Keratinocyte (primary cell): Measurements from ENCODE around the gene FLNC. TPM values are rescaled to one million over a fixed set of nuclear protein-coding genes. Genes with fewer than 3 reads are reported as not detected.

ENCODE experiments used
- DNase-seq: peaks from one replicate; pipeline ENCODE4 v3.0.0-alpha.2; 2011; ENCODE audit warnings: low read depth, missing footprints, low spot score
- FAIRE-seq: peaks from 2 replicates; lab custom pipeline; 2011; peaks lifted over from hg19 to GRCh38; lab: Jason Lieb, UNC
- H2AFZ ChIP-seq: 2 replicates; pipeline ENCODE4 v1.6.0; 2012; ENCODE audit warnings: low read length, control low read depth, inconsistent platforms; ENCODE audit not compliant: control insufficient read depth
- H3K27ac ChIP-seq: 2 replicates; pipeline ENCODE4 v1.5.1; 2011; ENCODE audit warnings: low read length; ENCODE audit not compliant: control insufficient read depth, insufficient read depth
- H3K27me3 ChIP-seq: 3 replicates; pipeline ENCODE4 v1.6.0; 2011; ENCODE audit warnings: low read length; ENCODE audit not compliant: control insufficient read depth, insufficient read depth; ENCODE audit errors: extremely low read depth
- H3K36me3 ChIP-seq, 2 experiments: 2 replicates in 1 of 2; 3 replicates in 1 of 2; pipeline ENCODE4 v1.5.1; 2011; ENCODE audit warnings: low read length in 2 of 2, mild to moderate bottlenecking in 1 of 2; ENCODE audit not compliant: control insufficient read depth in 2 of 2, insufficient read depth in 2 of 2; ENCODE audit errors: extremely low read depth in 1 of 2
- H3K4me1 ChIP-seq: 3 replicates; pipeline ENCODE4 v1.5.1; 2011; ENCODE audit warnings: low read length; ENCODE audit not compliant: control insufficient read depth, insufficient read depth; ENCODE audit errors: extremely low read depth
- H3K4me2 ChIP-seq: 3 replicates; pipeline ENCODE4 v1.6.0; 2011; ENCODE audit warnings: low read depth, low read length; ENCODE audit not compliant: control insufficient read depth, insufficient read depth; ENCODE audit errors: extremely low read depth
- H3K4me3 ChIP-seq, 3 experiments: fragments of 200-600 bp in 1 of 3; sonication (generic) in 1 of 3; 2 replicates in 2 of 3; 3 replicates in 1 of 3; pipeline ENCODE4 v1.5.1; 2011 to 2016; ENCODE audit warnings: low read length in 3 of 3, mild to moderate bottlenecking in 3 of 3, control low read depth in 2 of 3, inconsistent platforms in 1 of 3, low read depth in 1 of 3, mixed read lengths in 1 of 3, mixed run types in 1 of 3, moderate library complexity in 1 of 3; ENCODE audit not compliant: control insufficient read depth in 2 of 3, insufficient read depth in 2 of 3; ENCODE audit errors: extremely low read depth in 1 of 3
- H3K79me2 ChIP-seq: 2 replicates; pipeline ENCODE4 v1.6.0; 2012; ENCODE audit warnings: low read length; ENCODE audit not compliant: control insufficient read depth, insufficient read depth
- H3K9ac ChIP-seq: 3 replicates; pipeline ENCODE4 v1.6.0; 2011; ENCODE audit warnings: low read length; ENCODE audit not compliant: control insufficient read depth, insufficient read depth; ENCODE audit errors: extremely low read depth
- H3K9me1 ChIP-seq: 3 replicates; pipeline ENCODE4 v1.6.0; 2011; ENCODE audit warnings: low read length; ENCODE audit not compliant: control insufficient read depth, insufficient read depth; ENCODE audit errors: extremely low read depth
- H3K9me3 ChIP-seq: 2 replicates; pipeline ENCODE4 v1.5.1; 2012; ENCODE audit warnings: low read depth, low read length; ENCODE audit not compliant: control insufficient read depth
- H4K20me1 ChIP-seq: 3 replicates; pipeline ENCODE4 v1.6.0; 2011; ENCODE audit warnings: low read length; ENCODE audit not compliant: control insufficient read depth, insufficient read depth; ENCODE audit errors: extremely low read depth
- EZH2 ChIP-seq: IDR thresholded peaks from one replicate; pipeline ENCODE4 v1.6.1; 2012; ENCODE audit warnings: inconsistent platforms, mild to moderate bottlenecking, low read length, moderate library complexity
- dilution Hi-C: fragments of 300-500 bp; cut with MboI; formaldehyde crosslinking; loops from one replicate; pipeline ENCODE4 v1.7.0; 2020; ENCODE audit warnings: low sequenced_read_pairs; ENCODE audit not compliant: extremely low pct_ligation_motif_present
- polyA plus RNA-seq, 5 experiments: library from polyadenylated mRNA; depleted of rRNA in 3 of 5; stranded (reverse) in 3 of 5; stranded (forward) in 1 of 5; unstranded in 1 of 5; fragments of >200 nt; gene quantifications; 1 replicate in 1 of 5; 2 replicates in 3 of 5; 3 replicates in 1 of 5; pipeline versions ENCODE4 v1.2.1 to v1.2.3, GENCODE V29; 2011 to 2012; ENCODE audit warnings: missing spikeins in 2 of 5, low read depth in 1 of 5, low replicate concordance in 1 of 5
- TF ChIP-seq, protein P1 (sequence below), 3 experiments: IDR thresholded peaks in 1 of 3; conservative IDR thresholded peaks in 1 of 3; optimal IDR thresholded peaks in 1 of 3; 2 replicates in 2 of 3; 3 replicates in 1 of 3; pipeline versions ENCODE3 to v1.5.1; 2011; ENCODE audit warnings: low read length in 3 of 3, mild to moderate bottlenecking in 3 of 3, moderate library complexity in 2 of 3, control low read depth in 1 of 3, inconsistent platforms in 1 of 3; ENCODE audit not compliant: insufficient read depth in 2 of 3; ENCODE audit errors: extremely low read depth in 1 of 3

FLNC gene
- polyA plus RNA-seq, 1 donor (not counting 4 experiments of a cell fraction or from before 2014, with no cell fraction given), result 0.03 TPM

DNA sequence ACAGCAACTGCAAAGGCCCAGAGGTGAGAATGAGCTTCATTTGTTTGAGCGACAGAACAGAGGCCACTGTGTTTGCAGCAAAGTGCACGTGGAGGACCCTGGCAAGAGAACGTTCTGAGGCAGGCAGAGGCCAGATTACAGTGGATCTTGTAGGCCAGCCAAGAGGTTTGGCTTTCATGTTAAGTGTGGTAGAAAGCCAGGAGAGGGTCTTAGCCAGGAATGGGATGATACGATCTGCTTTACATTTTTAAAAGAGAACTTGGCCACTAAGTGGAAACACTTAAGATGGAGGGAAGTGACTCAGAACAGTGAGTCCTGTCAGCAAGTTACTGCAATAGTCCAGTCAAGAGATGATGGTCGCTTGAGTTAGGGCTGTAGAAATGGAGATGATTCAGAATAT lies 33.9 kb upstream of the FLNC start:
- H3K36me3 ChIP-seq, result no peaks in the 10 kb centered on the region
- DNase-seq, result no peak
- H3K27me3 ChIP-seq, result no peaks in the 10 kb centered on the region
- H3K9ac ChIP-seq, result no peak overlapping the region
- no peaks in the 10 kb centered on the region for H3K79me2 ChIP-seq
- H3K9me3 ChIP-seq, result no peaks in the 10 kb centered on the region
- H3K4me3 ChIP-seq, result no peak overlapping the region
- dilution Hi-C loops, result no loop called here
- no peak for FAIRE-seq
- H3K4me1 ChIP-seq, result no peaks in the 10 kb centered on the region
- no peak overlapping the region for H3K27ac ChIP-seq
- H4K20me1 ChIP-seq, result no peaks in the 10 kb centered on the region
- TF ChIP-seq EZH2, result no peak
- TF ChIP-seq, protein P1, sequence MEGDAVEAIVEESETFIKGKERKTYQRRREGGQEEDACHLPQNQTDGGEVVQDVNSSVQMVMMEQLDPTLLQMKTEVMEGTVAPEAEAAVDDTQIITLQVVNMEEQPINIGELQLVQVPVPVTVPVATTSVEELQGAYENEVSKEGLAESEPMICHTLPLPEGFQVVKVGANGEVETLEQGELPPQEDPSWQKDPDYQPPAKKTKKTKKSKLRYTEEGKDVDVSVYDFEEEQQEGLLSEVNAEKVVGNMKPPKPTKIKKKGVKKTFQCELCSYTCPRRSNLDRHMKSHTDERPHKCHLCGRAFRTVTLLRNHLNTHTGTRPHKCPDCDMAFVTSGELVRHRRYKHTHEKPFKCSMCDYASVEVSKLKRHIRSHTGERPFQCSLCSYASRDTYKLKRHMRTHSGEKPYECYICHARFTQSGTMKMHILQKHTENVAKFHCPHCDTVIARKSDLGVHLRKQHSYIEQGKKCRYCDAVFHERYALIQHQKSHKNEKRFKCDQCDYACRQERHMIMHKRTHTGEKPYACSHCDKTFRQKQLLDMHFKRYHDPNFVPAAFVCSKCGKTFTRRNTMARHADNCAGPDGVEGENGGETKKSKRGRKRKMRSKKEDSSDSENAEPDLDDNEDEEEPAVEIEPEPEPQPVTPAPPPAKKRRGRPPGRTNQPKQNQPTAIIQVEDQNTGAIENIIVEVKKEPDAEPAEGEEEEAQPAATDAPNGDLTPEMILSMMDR (optimal IDR thresholded peaks at IDR 0.05 in 1 of 3, IDR thresholded peaks at IDR 0.05 in 1 of 3, conservative IDR thresholded peaks at IDR 0.05 in 1 of 3; ENCODE audit: extremely low read depth in 1 of 3, insufficient read depth in 2 of 3, low read length in 3 of 3), result no peak
- H3K9me1 ChIP-seq, result no peaks in the 10 kb centered on the region
- no peak overlapping the region for H3K4me2 ChIP-seq
- H2AFZ ChIP-seq, result peak overlapping the region; percentile 22

DNA sequence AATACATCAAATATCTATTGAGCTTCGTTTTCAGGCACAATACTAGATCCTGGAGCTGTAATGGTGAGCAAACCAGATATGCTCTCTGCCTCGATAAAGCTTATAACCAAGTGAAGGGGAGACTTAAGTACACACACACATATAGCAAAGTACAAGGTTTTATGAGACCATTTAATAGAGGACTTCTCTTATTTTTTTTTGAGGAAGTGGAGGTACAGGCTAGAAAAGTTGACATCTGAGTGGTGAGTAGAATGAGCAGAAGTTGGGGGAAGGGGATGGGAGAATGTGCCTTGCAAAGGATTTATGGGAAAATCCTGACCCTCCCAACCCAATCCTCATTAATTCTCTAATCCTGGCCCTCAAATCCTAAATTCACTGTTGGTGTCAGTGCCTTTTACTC lies 30.8 kb upstream of the FLNC start:
- no peaks in the 10 kb centered on the region for H3K4me1 ChIP-seq
- FAIRE-seq, result no peak

More for the DNA sequence above, 30.8 kb upstream of the FLNC start:
- no peaks in the 10 kb centered on the region for H3K36me3 ChIP-seq
- no peak overlapping the region for H3K9ac ChIP-seq
- no peak for TF ChIP-seq EZH2
- TF ChIP-seq, protein P1 (optimal IDR thresholded peaks at IDR 0.05 in 1 of 3, IDR thresholded peaks at IDR 0.05 in 1 of 3, conservative IDR thresholded peaks at IDR 0.05 in 1 of 3; ENCODE audit: extremely low read depth in 1 of 3, insufficient read depth in 2 of 3, low read length in 3 of 3), result no peak
- H4K20me1 ChIP-seq, result no peaks in the 10 kb centered on the region
- H2AFZ ChIP-seq, result no peak overlapping the region
- H3K79me2 ChIP-seq, result no peaks in the 10 kb centered on the region
- no peak overlapping the region for H3K4me3 ChIP-seq
- dilution Hi-C loops, result no loop called here
- H3K9me3 ChIP-seq, result no peaks in the 10 kb centered on the region
- no peaks in the 10 kb centered on the region for H3K9me1 ChIP-seq
- no peak for DNase-seq
- no peak overlapping the region for H3K27ac ChIP-seq
- no peaks in the 10 kb centered on the region for H3K27me3 ChIP-seq
- no peak overlapping the region for H3K4me2 ChIP-seq
